ENCODE measurements around the gene DLL3. TPM values are rescaled to one million over a fixed set of nuclear protein-coding genes. Genes with fewer than 3 reads are reported as not detected.

DLL3 gene
- total and polyA plus RNA-seq, 11 donors = not detected

DNA sequence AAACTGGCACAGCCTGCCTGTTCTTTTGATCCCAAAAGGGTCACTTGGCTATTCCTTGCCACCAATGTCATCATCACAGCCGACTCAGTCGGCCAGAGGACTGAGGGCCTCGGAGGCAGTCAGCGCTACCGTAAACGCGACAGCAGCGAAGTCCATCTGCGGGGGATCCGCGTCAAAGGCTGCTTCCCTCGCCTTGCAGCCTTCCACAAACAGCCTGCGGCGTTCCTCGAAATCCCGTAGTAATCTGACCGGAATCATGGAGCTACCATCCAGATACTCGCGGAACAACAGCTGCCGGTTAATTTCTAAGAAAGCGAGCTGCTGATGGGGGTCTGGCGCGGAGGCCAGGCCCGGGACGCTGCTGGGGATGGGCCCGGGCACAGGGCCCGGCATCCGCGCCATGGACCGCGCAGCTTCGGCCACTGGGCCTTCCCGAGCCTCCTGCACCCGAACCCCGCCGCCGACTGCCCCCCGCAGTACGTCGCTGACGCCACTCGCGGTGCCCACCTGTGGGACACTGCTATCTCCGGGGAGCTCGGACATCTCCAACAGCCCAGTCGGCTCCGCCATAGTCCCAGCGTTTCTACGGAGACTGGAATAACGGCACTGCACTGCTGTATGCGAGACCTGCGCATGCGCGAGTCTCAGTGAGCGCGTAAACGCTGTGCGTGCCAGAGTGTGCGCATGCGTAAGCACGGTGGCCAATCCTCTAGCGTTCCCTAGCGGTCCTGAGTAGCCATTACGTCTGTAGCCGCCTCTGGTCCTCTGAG is 33.7 kb downstream of the DLL3 start, which contains the start of gene EID2B:
Gene EID2B, minus strand, starts transcription at position 620 of the 770 bp plus-strand sequence. Its CDS starts 50 bp downstream, at position 570.
- intact Hi-C loops (cut with DNase I) = loop anchor here (1.0 to 10.0 kb wide), 17 partner anchors 35 to 408 kb away; partner anchors contain the start of genes PAK4 (in 4 of the 10), SUPT5H (in 4 of the 10), MED29 (in 3 of the 10) and PAF1 (in 3 of the 10)
- H3K36me3 ChIP-seq = peaks cover 0 to 3% (median 0%) of the 10 kb centered on the region in 9 donors
- no peaks in the 10 kb centered on the region for H3K27me3 ChIP-seq
- peak within 1 kb of the TSS; percentile 45 to 92 (median 82) for H3K27ac ChIP-seq
- 0% methylated on average over 46 to 65 of the region's 65 CpGs for WGBS, 4 donors
- no peaks in the 10 kb centered on the region for H3K9me3 ChIP-seq
- ATAC-seq (peak; percentile 93 to 99 (median 98)), DNase-seq (peak; percentile 95 to 98 (median 97))
- peaks cover 0 to 22% (median 13%) of the 10 kb centered on the region in 12 donors for H3K4me1 ChIP-seq
- TF ChIP-seq CTCF (IDR thresholded peaks at IDR 0.05) (peak; percentile 96 to 99 (median 98)), POLR2A (IDR thresholded peaks at IDR 0.05) (peak in 1 of 2 donors; percentile 78)
- peak within 1 kb of the TSS; percentile 58 to 98 (median 80) for H3K4me3 ChIP-seq

DNA sequence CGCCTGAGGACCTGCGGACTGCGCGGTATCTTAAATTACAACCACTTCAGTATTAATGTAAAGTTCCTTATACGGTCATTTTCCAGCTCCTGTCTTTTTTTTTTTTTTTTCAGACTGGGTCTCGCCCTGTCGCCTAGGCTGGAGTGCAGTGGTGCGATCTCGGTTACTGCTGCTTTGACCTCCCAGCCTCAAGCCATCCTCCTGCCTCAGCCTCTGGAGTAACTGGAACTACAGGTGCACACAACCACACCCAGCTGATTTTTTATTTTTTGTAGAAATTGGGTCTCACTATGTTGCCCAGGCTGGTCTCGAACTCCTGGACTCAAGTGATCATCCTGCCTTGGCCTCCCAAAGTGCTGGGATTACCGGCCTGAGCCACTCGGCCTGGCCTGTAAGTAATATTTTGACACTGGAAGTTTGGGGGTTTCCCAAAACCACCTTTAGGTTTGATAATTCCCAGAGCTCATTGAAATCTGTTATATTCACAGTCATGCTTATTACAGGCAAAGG is 34.3 kb downstream of the DLL3 start:
- Histone ChIP-seq H3K36me3 (no peaks in the 10 kb centered on the region), H3K27me3 (no peaks in the 10 kb centered on the region), H3K27ac (peak overlapping the region in 5 of 12 donors; percentile 78 to 91 (median 88)), H3K4me1 (peaks cover 0 to 25% (median 16%) of the 10 kb centered on the region in 12 donors), H3K4me3 (peak overlapping the region in 11 of 12 donors; percentile 64 to 98 (median 81)), H3K9me3 (no peaks in the 10 kb centered on the region)
- DNase-seq (no peak), ATAC-seq (peak in 1 of 4 donors; percentile 4)
- TF ChIP-seq POLR2A (IDR thresholded peaks at IDR 0.05) (no peak), CTCF (IDR thresholded peaks at IDR 0.05) (peak in 3 of 12 donors; percentile 4 to 29 (median 4))
- intact Hi-C loops (cut with DNase I) = loop anchor here (2.0 to 10.0 kb wide), 15 partner anchors 36 to 408 kb away; partner anchors contain the start of genes PAK4 (in 4 of the 10), MED29 (in 3 of the 10), PAF1 (in 3 of the 10) and SUPT5H (in 3 of the 10)
- 18 to 24% (median 21%) methylated on average over 12 of the region's 12 CpGs for WGBS, 4 donors

GRCh38 chr19:39533791-39534190 is 35.0 kb downstream of the DLL3 start:
- intact Hi-C loops (cut with DNase I) = loop anchor here (2.0 to 10.0 kb wide), 15 partner anchors 36 to 409 kb away; partner anchors contain the start of genes PAK4 (in 4 of the 10), MED29 (in 3 of the 10), PAF1 (in 3 of the 10) and SUPT5H (in 3 of the 10)
- Histone ChIP-seq H3K4me3 (no peak overlapping the region), H3K9me3 (no peaks in the 10 kb centered on the region), H3K4me1 (peaks cover 0 to 32% (median 23%) of the 10 kb centered on the region in 12 donors), H3K27ac (no peak overlapping the region), H3K36me3 (no peaks in the 10 kb centered on the region), H3K27me3 (no peaks in the 10 kb centered on the region)
- TF ChIP-seq POLR2A (IDR thresholded peaks at IDR 0.05) = no peak
- no peak for TF ChIP-seq CTCF (IDR thresholded peaks at IDR 0.05)
- ATAC-seq = no peak
- no peak for DNase-seq
- 65 to 76% (median 66%) methylated on average over 3 of the region's 3 CpGs for WGBS, 4 donors

Measured in heart left ventricle (tissue), 16 donors.